ENCODE measurements around the gene DHRS3.
"Not testable (repeated sequence)": the region's sequence is repeated elsewhere in the genome, so short reads cannot be mapped to it uniquely, and the experiment has no call there.

Gene DHRS3

DNA sequence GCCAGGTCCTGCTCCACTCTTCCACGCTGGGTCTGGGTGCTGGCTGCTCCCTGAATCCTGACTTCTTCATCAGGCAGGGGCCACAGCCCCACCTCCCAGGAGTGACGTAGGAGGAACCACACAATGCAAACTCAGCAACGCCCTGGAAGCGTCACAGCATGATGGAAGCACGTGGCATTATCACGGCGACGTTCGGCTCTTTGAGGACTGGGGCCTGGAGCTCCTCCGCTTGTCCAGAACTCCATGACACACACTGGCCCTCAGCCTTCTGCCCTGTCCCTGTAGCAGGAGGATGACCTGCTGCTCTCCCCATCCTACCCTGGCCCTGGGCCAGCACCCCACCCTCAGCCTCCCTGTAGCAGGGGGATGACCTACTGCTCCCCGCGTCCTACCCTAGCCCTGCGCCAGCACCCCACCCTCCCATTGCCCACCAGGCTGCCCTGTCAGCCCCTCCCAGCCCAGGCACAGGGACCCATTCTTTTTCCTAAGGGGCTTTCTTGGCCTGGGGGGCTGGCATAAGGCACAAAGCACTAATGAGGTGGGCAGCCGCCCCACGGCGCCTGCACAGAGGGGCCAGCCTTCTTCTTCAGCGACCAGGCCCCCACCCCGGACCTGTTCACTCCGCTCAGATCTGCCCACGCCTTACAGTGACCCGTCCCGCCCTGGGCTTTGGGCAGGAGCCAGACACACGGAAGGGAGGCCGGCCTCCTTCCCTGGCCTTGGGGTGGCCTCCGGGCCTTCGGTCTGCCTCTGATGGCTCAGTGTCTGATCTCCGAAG is 65.7 kb downstream of the DHRS3 start:
- no peak for DNase-seq

- no peak for DNase-seq
Observed at GRCh38 chr1:12551584-12551983, 66.4 kb downstream of the DHRS3 start.

- no peak for DNase-seq
Observed at GRCh38 chr1:12549460-12550349, 68.3 kb downstream of the DHRS3 start.

DNA sequence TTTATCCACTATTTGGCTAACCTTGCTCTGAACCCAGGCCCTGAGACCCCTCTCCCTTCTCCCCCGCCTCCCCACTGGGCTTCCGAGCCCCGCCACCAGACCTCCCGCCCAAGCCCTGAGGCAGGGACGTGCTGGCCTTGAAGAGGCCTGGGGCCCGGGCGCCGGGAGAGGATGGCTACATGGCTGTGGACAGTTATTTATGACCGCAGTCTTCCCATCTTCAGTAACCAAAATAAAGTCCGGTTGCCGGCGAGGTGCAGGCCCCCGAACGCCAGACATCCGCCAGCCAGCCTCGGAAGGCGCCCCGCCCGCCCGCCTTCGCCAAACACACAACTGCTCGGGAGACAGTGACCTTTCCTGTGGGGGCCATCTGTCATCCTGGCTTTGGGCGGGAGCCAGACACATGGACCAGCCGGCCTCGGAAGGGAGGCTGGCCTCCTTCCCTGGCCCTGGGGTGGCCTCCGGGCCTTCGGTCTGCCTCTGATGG is 69.0 kb downstream of the DHRS3 start:
- DNase-seq = no peak

- no peak for DNase-seq
Observed at GRCh38 chr1:12548279-12548972, 69.6 kb downstream of the DHRS3 start.

DNA sequence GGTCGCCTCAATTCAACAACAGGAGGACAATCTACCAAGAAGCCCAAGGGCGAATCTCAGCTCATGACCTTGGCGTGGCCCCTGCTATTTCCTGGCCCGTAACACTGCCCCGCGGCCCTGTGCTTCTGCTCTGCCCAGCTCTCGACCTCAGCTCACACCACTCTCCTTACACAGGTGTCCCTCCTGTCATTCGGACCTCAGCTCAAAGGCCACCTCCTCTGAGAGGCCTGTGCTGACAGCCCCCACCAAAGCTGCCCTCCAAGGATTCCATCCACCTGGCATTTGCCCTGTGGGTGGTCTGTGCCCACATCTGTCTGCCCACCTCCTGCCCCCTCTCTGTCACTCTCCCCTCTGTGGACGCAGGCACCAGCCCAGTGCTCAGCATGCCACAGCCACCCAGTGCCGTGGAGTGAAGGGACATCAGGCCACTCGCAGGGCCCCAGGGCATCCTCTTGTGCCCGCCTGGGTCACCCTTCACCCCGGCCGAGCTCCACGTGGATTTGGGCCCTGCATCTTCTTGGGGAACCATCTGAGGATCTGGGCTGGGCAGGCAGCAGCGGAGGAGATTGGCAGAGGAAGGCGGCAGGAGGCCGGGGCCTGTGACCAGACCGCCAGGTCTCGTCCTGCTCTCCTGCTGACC is 70.3 kb downstream of the DHRS3 start:
- DNase-seq = no peak

DNA sequence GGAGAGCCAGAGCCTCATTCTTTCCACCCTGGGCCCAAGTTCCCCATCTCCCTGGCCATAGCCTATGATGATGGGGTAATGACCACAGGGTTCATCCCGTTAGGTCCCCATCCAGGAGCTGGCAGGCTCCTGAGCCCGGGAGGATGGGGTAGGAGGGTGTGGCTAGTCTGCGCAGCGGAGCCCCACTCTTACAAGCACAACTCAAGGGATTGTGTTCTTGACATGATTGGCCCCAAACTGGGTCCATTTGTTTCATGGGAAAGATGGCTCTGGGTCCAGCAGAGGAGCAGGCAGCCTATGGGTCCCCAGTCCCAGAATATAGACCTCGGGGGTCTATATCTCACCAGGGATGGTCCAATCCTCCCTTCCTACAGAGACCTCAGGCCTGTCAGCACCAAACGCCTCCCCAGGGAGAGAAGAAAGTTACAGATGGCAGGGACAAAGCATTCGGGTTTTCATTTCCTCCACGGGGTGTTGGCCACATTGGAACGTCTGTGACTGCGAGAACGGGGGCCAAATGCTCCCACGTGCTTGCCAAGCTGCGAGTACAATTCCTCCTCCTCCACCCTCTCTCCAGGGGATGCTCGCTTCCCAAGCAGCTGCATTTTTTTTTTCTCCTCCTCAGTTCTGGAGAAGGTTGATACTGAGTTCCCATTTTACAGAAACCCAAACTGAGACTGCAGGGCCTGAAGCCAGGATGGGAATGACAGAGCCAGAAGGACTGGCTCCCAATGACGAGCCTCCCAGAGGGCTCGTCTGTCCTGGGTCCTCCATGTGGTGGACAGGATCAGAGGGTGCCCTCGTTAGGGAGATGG is 71.0 kb downstream of the DHRS3 start:
- no peak for DNase-seq

GRCh38 chr1:12544992-12545391 is 73.0 kb downstream of the DHRS3 start:
- no peak for DNase-seq

- DNase-seq = no peak
Observed at GRCh38 chr1:12544357-12544756, 73.7 kb downstream of the DHRS3 start.

- DNase-seq = no peak
Observed at GRCh38 chr1:12543740-12544154, 74.3 kb downstream of the DHRS3 start.

DNA sequence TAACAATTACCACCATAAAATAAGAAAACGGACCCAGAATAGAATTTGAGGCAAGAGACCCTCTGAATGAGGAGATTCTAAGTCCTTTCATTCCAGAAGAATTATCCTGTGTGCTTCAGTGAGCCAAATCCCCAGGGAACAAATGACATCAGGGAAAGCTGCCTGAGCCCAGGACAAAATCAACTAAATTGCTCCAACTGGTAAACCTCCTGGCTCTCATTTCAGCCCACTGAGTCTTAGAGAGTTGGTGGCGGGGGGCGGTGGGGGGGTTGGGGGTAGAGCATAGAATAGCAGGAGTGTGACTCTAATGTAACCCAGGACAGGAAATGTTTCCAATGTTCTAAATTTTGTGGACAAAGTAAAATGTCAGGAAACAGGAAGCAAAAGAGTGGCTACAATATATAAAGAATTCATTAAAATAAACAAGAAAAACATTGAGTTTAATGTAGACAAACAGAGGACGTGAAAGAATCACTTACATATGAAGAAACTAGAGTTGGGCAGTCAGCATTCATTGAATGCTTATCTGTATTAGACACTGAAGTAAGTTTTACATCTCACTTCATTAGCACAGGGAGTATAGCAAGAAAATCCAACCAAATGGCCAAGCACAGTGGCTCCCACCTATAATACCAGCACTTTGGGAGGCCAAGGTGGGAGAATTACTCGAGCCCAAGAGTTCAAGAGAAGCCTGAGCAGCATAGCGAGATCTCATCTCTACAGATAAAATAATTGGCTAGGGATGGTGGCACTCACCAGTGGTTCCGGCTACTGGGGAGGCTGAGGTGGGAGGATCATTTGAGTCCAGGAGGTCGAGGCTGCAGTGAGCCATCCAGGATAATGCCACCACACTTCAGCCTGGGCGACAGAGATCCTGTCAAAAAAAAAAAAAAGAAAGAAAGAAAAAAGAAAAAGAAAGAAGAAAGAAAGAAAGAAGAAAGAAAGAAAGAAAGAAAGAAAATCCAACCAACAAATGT is 75.1 kb downstream of the DHRS3 start:
- no peak for DNase-seq

DNA sequence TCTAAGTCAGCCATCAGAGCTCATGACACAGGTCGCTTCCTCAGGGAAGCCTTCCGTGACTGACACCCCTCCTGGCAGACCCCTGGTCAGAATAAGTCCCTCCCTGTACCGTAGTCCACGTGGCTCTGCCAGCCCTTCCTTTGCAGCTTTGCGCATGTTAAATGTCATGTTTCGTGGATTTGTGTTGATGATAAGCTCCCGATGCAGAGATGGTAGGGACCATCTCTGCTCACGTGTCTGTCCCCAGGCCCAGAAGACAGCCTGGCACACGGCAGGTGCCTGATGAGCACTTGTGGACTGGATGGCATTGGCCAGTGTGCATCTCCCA is 75.9 kb downstream of the DHRS3 start:
- DNase-seq = no peak

DNA sequence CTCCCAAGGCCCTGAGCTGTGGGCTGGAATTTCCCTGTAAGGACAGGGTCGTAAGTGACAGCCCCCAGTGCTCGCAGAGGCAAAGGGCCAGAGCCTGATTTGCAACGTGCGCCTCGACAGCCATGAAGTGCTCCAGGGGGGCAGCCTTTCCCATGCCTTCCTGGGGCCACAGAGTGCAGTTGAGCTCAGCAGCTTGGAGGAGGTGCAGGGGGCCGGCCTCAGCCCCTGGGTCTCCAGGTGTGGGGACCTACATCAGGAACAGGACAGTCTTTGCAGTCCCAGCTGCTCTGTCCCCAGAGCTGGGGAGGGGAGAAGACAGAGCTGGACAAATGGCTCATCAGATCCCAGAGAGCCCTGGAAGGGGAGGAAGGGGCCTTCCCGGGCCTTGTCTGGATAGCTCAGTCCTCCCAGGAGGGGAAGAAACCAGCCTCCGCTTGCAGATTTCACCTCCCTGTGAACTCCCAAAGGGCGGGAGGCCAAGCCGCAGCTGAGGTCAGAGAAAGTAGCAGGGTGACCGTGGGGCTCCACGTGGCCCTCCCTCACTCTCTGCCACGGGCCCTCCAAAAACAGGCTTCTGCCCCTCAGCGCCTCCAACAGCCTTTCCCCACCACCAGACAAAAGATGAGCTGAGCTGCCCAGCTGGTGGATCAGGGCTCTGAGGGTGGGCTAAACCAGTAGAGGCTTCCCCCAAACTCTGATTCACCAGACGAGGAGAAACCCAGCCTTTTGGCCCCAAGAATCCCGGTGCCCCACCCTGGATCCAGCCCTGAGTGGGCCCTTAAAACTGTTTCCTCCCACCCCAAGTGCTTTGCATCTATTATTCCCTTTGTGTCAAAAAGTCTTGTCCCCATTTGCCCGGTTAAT is 76.5 kb downstream of the DHRS3 start:
- DNase-seq = no peak

DNA sequence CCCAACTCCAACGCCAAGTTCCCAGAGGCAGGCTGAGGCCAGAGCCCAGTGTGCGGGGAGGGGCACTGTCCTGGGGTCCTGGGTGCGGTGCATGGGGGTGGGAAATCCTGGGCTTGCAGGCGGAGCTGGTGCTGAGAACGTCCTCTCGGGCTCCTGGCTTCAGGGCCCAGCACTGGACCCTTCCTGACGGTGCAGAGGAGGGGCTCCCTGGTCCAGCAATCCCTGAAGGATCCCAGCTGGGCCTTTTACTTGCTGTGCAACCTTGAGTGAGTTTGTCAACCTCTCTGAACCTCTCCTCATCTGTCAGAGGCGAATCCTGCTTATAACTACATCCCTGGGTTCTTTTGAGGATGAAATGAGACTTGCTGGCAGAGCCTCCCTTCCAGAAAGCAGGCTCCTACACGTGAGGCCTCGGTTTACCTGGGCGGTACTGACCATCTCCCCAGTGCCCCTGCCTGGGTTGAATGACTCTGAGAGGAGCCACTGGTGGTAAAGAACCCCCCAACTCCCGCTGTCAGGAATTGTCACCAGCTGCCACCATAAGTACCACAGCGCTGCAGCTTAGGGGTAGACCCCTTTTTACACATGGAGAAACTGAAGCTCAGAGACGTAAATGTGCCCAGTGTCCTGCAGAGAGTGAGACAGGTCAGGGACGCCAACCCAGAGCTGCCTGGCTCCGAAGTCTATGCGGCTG is 77.3 kb downstream of the DHRS3 start:
- no peak for DNase-seq

- no peak for DNase-seq
Observed at GRCh38 chr1:12539705-12540579, 78.1 kb downstream of the DHRS3 start.

DNA sequence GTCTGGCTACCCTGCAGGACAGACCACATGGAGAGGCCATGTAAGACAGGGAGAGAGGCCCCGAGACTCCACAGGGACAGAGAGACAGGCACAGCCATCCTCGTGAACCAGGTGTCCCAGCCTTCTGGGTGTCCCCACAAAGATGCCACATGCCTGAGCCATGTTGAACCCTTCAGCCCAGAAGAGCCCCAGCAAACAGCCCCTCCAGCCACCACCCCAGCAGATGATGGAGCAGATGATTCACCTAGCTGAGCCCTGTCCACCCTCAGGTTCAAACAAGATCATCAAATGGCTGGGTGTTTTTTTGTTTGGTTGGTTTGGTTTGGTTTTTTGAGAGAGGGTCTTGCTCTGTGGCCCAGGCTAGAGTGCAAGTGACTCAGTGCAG is 78.7 kb downstream of the DHRS3 start:
- DNase-seq = no peak

- not testable (repeated sequence) for DNase-seq
Observed at GRCh38 chr1:12538536-12538935, 79.5 kb downstream of the DHRS3 start.

DNA sequence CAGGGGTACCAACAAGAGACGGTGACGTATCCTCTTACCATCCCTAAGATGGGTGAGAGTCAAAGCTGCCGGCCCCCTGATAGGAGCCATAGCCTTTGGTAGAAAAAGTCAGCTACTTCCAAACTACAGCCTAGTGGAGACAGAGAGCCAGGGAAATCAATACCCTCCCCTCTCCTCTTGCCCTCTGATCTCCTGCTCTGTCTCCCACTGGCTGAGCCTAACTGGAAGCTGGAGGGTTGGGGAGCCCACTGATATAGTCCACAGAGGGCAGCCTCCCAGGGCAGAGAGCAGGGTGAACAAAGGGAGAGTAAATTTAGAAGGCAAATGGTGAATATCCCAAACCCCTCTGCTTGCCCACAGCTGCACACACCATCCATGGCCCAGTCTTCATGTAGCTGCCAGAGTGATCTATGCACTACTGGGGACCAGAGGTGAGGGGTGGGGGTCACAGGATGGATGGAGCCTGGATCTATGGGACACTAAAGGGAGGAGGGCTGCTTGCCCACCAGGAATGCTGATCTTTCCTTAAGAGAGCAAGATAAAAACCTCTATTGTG is 80.0 kb downstream of the DHRS3 start:
- no peak for DNase-seq

Data from T-helper 9 cell (primary cell).